Effector CD8-positive, alpha-beta T cell (primary cell): Measurements from ENCODE around the gene NET1.

Experiments used
- DNase-seq: peaks from one replicate; lab custom pipeline; 2025; lab: John Stamatoyannopoulos, UW

Gene NET1

DNA sequence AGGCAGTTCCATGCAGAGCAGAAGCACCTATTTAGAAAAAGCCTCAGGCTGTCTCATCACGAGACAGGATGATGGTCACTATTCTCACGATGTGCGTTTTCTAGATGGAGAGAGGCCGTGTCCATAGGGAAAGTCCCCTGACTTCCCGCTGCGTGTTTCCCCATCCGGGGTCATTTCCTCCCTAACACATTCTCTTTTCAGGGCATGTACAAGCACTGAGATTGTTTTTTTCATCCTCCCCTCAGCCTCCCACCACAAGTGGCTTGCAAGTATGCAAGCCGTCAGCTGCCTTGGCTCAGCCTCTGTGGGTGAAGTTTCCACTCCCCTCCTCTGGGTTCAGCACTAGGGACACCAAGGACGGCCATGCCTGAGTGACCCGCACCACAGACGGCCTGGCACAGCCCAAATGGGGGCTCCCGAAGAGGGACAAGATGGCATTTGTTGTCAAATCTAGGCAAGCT lies 89.7 kb downstream of the NET1 start:
- no peak for DNase-seq

GRCh38 chr10:5502571-5503476 lies 90.5 kb downstream of the NET1 start:
- no peak for DNase-seq

GRCh38 chr10:5503477-5503835 lies 91.1 kb downstream of the NET1 start:
- DNase-seq, result no peak

- no peak for DNase-seq
Measured at GRCh38 chr10:5504146-5505072, 92.1 kb downstream of the NET1 start.

DNA sequence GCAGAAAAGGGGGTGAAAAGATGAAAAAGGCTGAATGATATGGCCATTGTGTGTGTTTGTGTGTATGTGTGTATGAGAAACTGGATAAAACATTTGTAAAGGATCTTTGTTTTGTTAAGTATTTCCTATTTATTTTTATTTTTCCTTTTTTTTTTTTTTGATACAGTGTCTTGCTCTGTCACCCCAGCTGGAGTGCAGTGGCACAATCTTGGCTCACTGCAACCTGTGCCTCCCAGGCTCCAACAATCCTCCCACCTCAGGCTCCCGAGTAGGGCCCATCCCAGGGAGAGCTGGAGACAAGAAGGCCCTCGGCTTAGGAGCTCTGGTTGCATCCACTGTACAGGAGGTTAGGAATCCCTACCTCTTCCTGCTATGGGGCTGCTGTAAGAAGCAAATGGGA lies 93.9 kb downstream of the NET1 start:
- no peak for DNase-seq

DNA sequence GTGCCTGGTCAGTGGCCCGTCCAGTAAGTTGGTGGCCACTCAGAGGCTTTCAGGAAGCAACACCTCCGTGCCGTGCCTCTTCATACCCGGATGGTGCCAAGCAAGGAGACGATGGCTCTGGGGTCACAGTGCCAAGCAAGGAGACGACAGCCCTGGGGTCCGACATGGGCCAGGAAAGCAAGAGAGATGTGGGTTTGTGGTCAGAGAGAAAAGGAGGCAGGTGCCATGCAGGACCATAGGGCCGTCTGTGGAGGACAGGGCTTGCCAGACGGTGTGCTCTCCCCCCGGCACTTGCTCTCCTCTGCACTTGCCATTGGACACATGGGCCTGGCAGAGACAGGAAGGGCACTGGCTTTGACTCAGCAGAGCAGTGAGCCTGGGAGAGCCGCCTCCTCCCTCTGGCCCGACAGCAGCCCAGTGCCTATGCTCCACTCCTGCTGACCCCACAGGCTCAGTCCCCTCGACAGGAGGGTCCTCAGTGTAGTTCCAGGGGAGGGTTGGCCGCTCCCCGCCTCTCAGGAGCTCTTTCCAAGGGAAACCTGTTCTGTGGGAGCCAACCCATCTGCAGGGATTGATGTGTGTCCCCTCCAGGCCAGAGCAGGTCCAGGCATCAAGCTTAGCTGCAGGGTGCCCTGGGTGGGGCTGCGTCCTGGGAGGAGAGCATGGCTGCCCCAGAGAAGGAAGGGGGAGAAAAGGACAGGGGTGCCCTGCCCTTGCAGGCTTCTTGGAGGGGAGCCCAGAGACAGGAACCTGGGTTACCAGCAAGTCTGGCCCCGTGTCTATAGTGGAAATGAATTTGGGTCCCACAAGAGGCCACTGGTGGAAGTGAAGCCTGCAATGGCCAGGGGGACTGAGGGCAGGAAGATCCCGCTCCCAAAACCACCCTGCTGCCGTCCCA lies 94.6 kb downstream of the NET1 start:
- no peak for DNase-seq

GRCh38 chr10:5507649-5508131 lies 95.3 kb downstream of the NET1 start:
- no peak for DNase-seq

DNA sequence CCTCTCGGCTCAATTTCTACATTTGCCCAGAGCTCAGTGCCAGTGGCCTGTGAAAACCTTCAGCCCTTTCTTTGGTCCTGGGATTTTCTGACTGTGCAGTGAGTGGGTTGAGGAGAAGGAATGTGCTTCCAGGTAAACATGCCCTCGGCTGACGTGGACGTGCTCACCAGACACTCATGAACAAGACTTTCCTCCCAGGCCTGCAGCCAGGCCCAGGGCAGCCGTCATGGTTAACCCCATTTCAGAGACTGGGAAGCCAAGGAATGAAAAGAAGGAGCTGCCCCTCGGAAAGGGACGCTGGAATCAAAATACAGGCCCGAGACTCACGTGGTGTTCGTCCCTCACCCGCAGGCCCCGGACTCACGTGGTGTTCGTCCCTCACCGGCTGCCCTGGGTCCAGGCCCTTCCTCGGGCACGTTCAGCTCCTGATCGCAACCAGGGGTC lies 95.8 kb downstream of the NET1 start:
- no peak for DNase-seq
